Thyroid gland (tissue), 4 donors: ENCODE data around the gene PDZD2. TPM values are rescaled to one million over a fixed set of nuclear protein-coding genes. Genes with fewer than 3 reads are reported as not detected.
"Not testable (repeated sequence)": the region's sequence is repeated elsewhere in the genome, so short reads cannot be mapped to it uniquely, and the experiment has no call there.

Experiments
- DNase-seq, 2 donors: peaks; one replicate each; pipeline ENCODE4 v3.0.0-alpha.2; 2019
- H3K27ac ChIP-seq, 3 donors: fragments of 200-600 bp; sonication (generic); 1 replicate in 2 of 3; 2 replicates in 1 of 3; pipeline ENCODE4 v1.5.1; 2016 to 2019; ENCODE audit warnings: mild to moderate bottlenecking in 1 of 3, moderate library complexity in 1 of 3
- H3K27me3 ChIP-seq: fragments of 200-600 bp; sonication (generic); one replicate; pipeline ENCODE4 v1.5.1; 2019
- H3K36me3 ChIP-seq, 2 donors: fragments of 200-600 bp; sonication (generic); one replicate each; pipeline ENCODE4 v1.5.1; 2016 to 2019
- H3K4me1 ChIP-seq, 2 donors: fragments of 200-600 bp; sonication (generic); one replicate each; pipeline ENCODE4 v1.5.1; 2017 to 2019
- H3K4me3 ChIP-seq, 3 donors: fragments of 200-600 bp; sonication (generic); replicated peaks in 1 of 3; 1 replicate in 2 of 3; 2 replicates in 1 of 3; pipeline ENCODE4 v1.5.1; 2016; ENCODE audit warnings: mild to moderate bottlenecking in 1 of 3
- H3K9me3 ChIP-seq: fragments of 200-600 bp; sonication (generic); one replicate; pipeline ENCODE4 v1.5.1; 2017
- CTCF ChIP-seq, 6 experiments: fragments of 200-600 bp in 3 of 6; fragments of 450-650 bp in 3 of 6; sonication (generic) in 3 of 6; IDR thresholded peaks; one replicate each; pipeline ENCODE4 v1.5.1; 2016 to 2019; ENCODE audit warnings: antibody characterized with exemption in 6 of 6, mild to moderate bottlenecking in 2 of 6, inconsistent platforms in 1 of 6, moderate library complexity in 1 of 6
- POLR2A ChIP-seq, 2 donors: fragments of 450-650 bp; IDR thresholded peaks; one replicate each; pipeline ENCODE4 v1.6.1; 2017; ENCODE audit warnings: antibody characterized with exemption in 2 of 2, mild to moderate bottlenecking in 2 of 2, moderate library complexity in 1 of 2
- WGBS, 2 donors: methylation state at CpG; one replicate each; pipeline ENCODE4 v1.1.5; 2017; 5-methylcytosine and 5-hydroxymethylcytosine counted together
- intact Hi-C: fragments of 100-400 bp; cut with DNase I; formaldehyde crosslinking; loops from one replicate; pipeline ENCODE4 v1.15.1; 2023
- total RNA-seq, 4 donors: library from RNA; depleted of rRNA; stranded (reverse); fragments of >200 nt; gene quantifications; one replicate each; pipeline ENCODE4 v1.2.3, GENCODE V29; 2016

PDZD2 gene
- 1 to 10 TPM; 1.8 to 4.5 (median 3.9) TPM for total RNA-seq

- H3K27me3 ChIP-seq = no peaks in the 10 kb centered on the region
- peak; percentile 80 to 81 for DNase-seq
- intact Hi-C loops = no loop called here
- no peaks in the 10 kb centered on the region for H3K9me3 ChIP-seq
- H3K4me1 ChIP-seq = peaks cover 7 to 14% of the 10 kb centered on the region in 2 donors
- H3K4me3 ChIP-seq = peak within 1 kb of the TSS; percentile 21 to 46 (median 34)
- TF ChIP-seq CTCF (IDR thresholded peaks at IDR 0.05) (peak in 3 of 6 experiments; percentile 53 to 80 (median 67)), POLR2A (IDR thresholded peaks at IDR 0.05) (peak in 1 of 2 donors; percentile 17)
- no peaks in the 10 kb centered on the region for H3K36me3 ChIP-seq
- 0 to 1% methylated on average over 17 to 18 of the region's 70 CpGs for WGBS, 2 donors
- peak within 1 kb of the TSS in 1 of 3 donors; percentile 10 for H3K27ac ChIP-seq
Measured at GRCh38 chr5:31638748-31639418, at the start of gene PDZD2. PDZD2 (plus strand) TSS chr5:31639131.

GRCh38 chr5:31593665-31594064 lies 45.3 kb upstream of the PDZD2 start:
- DNase-seq = no peak
- H3K27me3 ChIP-seq = no peaks in the 10 kb centered on the region
- WGBS, 2 donors = 79% methylated on average over 3 of the region's 3 CpGs
- no peak overlapping the region for H3K4me3 ChIP-seq
- H3K36me3 ChIP-seq = no peaks in the 10 kb centered on the region
- TF ChIP-seq POLR2A (IDR thresholded peaks at IDR 0.05) = no peak
- no peak for TF ChIP-seq CTCF (IDR thresholded peaks at IDR 0.05)
- no peak overlapping the region for H3K27ac ChIP-seq
- intact Hi-C loops = no loop called here
- H3K4me1 ChIP-seq = no peaks in the 10 kb centered on the region
- H3K9me3 ChIP-seq = no peaks in the 10 kb centered on the region

GRCh38 chr5:31596354-31596753 lies 42.6 kb upstream of the PDZD2 start:
- no peaks in the 10 kb centered on the region for H3K4me1 ChIP-seq
- no peak for TF ChIP-seq CTCF (IDR thresholded peaks at IDR 0.05)
- TF ChIP-seq POLR2A (IDR thresholded peaks at IDR 0.05) = no peak
- H3K4me3 ChIP-seq = no peak overlapping the region
- H3K27ac ChIP-seq = no peak overlapping the region
- 62 to 65% methylated on average over 1 of the region's 1 CpG for WGBS, 2 donors
- intact Hi-C loops = no loop called here
- H3K36me3 ChIP-seq = no peaks in the 10 kb centered on the region
- no peaks in the 10 kb centered on the region for H3K27me3 ChIP-seq
- no peaks in the 10 kb centered on the region for H3K9me3 ChIP-seq
- DNase-seq = no peak

GRCh38 chr5:31598640-31599611 lies 40.0 kb upstream of the PDZD2 start:
- no peak overlapping the region for H3K27ac ChIP-seq
- TF ChIP-seq CTCF (IDR thresholded peaks at IDR 0.05) = no peak
- TF ChIP-seq POLR2A (IDR thresholded peaks at IDR 0.05) = no peak
- no peaks in the 10 kb centered on the region for H3K4me1 ChIP-seq
- H3K9me3 ChIP-seq = no peaks in the 10 kb centered on the region
- intact Hi-C loops = no loop called here
- H3K27me3 ChIP-seq = no peaks in the 10 kb centered on the region
- WGBS, 2 donors = 83 to 87% methylated on average over 5 of the region's 5 CpGs
- no peak overlapping the region for H3K4me3 ChIP-seq
- no peaks in the 10 kb centered on the region for H3K36me3 ChIP-seq
- no peak for DNase-seq

- DNase-seq, intact Hi-C loops, H3K9me3 ChIP-seq, H3K27me3 ChIP-seq, H3K4me1 ChIP-seq, H3K36me3 ChIP-seq, H3K4me3 ChIP-seq, H3K27ac ChIP-seq: not testable (repeated sequence)
- WGBS, 2 donors = 84 to 85% methylated on average over 4 of the region's 4 CpGs
Measured at GRCh38 chr5:31602305-31602704, 36.6 kb upstream of the PDZD2 start.
